OCI-LY3 (cell line): ENCODE results near the gene DNAI7.

Source experiments
- CTCF ChIP-seq: fragments of 200-600, 300-600 bp; sonication (generic); IDR thresholded peaks from 2 replicates; pipeline ENCODE4 v1.5.1; 2014; ENCODE audit warnings: antibody characterized with exemption, low read length, low read depth
- EZH2phosphoT487 ChIP-seq: fragments of 200-600 bp; shearing (Covaris generic); IDR thresholded peaks from 2 replicates; pipeline ENCODE4 v1.6.1; 2018; ENCODE audit warnings: antibody characterized with exemption, mixed run types, low read depth

- no peak for TF ChIP-seq CTCF
- TF ChIP-seq EZH2phosphoT487: no peak
These were observed 4.2 kb downstream of the DNAI7 start for GRCh38 chr12:25190793-25191192.
